GM19240 (cell line): ENCODE data around the gene PIWIL4.

Experiments
- DNase-seq: peaks from one replicate; pipeline ENCODE4 v3.0.0; 2011; ENCODE audit warnings: low spot score; ENCODE audit not compliant: insufficient read length

PIWIL4 gene

DNA sequence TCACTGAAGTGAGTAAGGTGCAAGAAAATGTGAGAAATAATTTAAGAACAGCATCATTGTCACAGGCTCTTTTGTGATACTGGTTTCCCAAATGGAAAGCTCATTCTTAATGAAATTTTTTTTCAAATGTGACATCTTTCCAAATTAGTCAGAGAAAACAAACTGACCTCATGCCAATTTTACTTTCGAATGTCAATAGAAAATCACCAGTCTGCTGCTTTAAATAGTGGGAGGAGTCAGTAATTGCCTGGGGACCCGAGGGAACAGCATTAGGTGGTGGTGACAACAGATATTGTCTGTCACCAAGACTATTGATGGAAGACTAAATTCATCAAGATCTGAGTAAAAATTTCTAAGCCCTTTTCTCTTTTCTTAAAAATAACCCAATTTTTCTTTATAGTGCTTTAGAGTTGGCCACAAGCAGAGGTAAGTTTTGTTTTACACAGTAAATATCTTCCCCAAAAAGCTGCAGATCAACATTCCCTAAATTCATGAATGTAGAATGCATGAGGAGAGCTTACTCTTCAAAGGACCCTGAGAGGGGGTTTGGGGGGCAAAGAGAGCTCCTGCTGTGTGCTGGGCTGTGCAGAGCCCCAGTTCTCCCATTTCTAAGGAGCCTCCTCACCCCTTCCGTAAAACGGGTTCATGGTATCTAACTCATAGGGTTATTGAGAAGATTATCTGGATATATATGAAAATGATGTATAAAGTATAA lies 95.1 kb downstream of the PIWIL4 start:
- no peak for DNase-seq

DNA sequence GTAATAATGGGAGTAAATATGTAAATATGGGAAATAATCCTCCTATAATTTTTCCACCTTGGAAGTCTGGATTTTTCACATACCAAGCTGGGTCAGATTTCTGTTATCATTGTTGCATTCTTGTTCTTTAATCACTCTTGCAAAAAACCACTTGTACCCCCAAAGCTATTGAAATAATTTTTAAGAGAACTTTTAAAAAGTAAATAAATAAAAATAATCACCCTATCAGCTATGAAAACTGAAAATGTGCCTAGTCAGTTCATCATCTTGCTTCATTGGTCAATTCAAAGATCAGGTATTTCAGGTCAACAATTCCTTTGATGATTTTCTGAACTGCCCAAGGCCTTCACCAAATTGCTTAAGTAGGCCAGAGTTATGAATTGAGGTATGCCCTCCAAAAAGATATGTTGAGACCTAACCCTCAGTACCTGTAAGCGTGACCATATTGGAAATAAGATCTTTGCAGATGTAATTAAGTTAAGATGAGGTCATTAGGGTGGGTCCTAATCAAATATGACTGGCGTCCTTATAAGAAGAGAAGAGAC lies 95.8 kb downstream of the PIWIL4 start:
- DNase-seq: no peak

DNA sequence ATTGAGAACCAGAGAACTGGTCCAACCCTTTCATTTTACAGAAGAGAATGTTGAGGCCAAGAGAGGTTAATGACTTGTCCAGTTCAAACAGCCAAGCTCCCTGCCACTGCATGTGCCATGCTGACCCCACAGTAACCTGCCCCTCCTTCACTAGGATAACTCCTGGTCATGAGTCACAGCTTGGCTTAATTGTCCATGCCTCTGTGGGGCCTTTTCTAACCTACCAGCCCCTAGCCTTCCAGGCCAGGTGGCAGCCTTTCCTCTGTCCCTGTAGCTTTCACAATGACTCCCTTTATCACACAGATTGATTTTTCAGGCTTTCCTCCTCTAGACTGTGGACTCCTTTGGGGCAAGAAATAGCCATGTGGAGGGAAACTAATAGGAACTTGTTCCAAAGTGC lies 97.2 kb downstream of the PIWIL4 start:
- DNase-seq: no peak

DNA sequence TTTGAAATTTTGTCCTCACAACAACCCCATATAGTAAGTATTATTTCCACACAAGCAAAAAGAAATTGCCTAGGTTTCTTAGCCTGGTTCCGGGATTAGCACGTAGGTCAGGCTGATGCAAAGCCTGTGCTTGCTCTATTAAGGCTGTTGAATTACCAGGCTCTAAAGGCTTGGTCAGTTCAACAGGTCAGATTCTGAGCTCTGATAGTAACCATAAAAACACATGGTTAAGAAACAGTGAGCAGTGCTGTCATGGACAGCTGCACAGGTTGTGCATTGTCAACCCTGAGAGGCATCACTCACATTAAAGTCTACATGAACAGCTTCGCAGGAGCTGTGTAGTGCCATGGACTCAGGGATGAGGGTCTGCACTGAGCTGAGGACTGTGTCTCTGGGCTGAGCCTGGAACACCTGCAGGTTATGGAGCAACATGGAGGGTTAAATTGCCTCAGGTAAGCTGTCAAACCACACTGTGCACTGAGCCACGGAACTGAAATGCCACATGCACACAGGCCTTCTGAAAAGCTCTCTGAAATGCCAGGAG lies 98.0 kb downstream of the PIWIL4 start:
- no peak for DNase-seq

DNA sequence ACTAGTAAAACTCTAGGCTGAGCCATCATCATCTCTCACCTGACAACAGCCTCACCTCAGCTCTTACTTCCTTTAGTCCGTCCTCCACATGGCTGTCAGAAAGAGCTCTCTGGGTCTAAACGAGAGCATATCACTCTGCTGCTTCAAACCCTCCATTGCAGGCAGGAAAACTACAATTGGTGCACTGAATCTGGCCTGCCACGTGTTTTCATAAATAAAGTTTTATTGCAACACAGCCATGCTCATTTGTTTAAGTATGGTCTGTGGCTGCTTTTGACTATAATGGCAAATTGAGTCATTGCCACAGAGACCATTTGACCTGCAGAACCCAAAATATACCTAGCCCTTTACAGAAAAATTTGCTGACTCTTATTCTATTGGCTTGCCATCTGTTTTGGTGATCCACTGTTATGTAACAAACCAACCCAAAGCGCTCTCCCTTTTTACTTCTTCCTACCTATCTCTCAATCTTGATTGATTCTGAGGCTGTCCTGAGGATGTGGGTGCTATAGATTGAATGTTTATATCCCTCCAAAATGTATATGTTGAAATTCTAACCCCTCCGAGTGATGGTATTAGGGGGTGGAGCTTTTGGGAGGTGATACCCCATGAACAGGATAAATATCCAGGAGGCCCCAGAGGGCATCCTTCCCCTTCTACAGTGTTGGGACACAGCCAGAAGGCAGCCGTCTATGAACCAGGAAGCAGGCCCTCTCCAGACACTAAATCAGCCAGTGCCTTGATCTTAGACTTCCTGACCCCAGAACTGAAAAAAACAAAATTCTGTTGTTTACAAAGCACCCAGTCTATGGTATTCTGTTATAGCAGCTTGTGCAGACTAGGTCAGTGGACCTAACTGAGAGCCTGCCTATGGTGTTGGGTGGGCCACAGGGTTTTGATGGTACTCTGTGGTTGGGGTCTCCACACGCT lies 99.9 kb downstream of the PIWIL4 start:
- DNase-seq: no peak

DNA sequence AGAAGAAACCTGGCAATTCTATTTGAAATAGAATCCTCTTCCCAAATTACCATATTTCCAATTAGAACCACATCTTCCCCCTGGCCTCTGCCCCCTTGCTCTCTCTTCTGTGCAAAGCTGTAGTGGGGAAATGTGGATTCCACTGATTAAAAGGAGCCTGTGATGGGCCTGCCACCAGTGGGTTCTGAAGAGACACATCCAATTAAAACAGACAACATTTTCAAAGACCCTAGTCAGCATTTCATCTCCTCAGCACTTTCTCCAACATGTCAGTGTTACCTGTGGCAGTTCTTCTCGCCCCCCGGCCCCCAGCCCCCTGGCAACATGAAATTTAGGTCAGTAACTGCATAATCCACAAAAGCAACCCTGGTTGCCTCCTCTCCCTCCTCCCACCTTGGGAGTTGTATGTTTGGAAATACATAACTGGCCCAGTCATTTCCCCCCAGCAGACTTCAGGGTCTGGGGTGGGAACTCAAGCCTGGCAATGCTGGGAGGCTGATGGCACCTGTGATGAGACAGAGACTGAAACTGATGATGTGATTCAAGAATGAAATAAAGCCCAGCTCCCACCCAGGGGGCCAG lies 101.1 kb downstream of the PIWIL4 start:
- no peak for DNase-seq

DNA sequence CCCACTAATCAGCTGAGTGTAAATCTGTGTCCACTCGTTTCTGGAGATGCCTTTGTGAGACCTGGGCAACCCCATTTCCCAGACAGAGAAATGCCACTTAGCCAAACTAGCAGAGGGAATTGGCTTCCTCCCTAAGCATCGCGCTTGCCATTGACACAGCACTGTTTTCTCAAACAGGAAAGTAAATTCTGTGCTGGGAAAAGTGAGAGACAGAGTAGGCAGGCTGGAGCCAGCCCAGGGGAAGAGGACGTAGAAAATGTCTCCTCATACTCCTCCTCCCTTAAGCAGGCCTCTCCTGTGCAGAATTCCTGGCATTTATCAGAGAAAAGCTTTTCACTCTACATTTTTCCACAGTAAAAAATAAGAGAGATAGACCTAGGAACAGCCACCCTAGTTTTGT lies 101.9 kb downstream of the PIWIL4 start:
- DNase-seq: no peak
